ENCODE results near the gene SDK2. TPM values are rescaled to one million over a fixed set of nuclear protein-coding genes. Genes with fewer than 3 reads are reported as not detected.
"Not testable (repeated sequence)": the region's sequence is repeated elsewhere in the genome, so short reads cannot be mapped to it uniquely, and the experiment has no call there.

The SDK2 gene
- total RNA-seq, 2 donors from 2014 or later: 1.5 to 5.6 TPM

DNA sequence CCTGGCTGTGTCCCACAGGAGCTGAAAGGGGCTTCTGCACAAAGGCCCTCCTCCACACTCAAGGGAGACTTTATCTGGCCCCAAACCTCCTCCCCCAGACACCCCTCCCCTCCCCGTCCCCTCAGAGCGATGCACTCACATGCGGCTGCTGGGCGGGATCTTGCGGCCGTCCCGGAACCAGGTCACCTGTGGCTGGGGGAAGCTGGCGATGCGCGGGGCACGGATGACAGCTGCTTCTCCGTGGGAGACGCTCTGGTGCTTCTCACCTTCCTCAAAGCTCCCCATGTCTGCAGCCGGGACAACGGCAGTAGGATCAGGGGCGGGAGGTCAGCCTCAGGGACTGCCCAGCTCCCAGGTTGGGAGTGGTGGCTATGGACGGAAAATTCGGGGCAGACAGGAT lies 188.5 kb downstream of the SDK2 start:
- peaks cover 0 to 19% of the 10 kb centered on the region in 2 donors for H3K9me3 ChIP-seq
- H3K27ac ChIP-seq: no peak overlapping the region
- no peak for DNase-seq (ENCODE audit: low spot score)
- TF ChIP-seq, protein P1, sequence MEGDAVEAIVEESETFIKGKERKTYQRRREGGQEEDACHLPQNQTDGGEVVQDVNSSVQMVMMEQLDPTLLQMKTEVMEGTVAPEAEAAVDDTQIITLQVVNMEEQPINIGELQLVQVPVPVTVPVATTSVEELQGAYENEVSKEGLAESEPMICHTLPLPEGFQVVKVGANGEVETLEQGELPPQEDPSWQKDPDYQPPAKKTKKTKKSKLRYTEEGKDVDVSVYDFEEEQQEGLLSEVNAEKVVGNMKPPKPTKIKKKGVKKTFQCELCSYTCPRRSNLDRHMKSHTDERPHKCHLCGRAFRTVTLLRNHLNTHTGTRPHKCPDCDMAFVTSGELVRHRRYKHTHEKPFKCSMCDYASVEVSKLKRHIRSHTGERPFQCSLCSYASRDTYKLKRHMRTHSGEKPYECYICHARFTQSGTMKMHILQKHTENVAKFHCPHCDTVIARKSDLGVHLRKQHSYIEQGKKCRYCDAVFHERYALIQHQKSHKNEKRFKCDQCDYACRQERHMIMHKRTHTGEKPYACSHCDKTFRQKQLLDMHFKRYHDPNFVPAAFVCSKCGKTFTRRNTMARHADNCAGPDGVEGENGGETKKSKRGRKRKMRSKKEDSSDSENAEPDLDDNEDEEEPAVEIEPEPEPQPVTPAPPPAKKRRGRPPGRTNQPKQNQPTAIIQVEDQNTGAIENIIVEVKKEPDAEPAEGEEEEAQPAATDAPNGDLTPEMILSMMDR (IDR thresholded peaks at IDR 0.05): no peak
- H3K4me3 ChIP-seq: no peak overlapping the region
- H3K27me3 ChIP-seq: no peaks in the 10 kb centered on the region
- no peaks in the 10 kb centered on the region for H3K4me1 ChIP-seq
- no peaks in the 10 kb centered on the region for H3K36me3 ChIP-seq

DNA sequence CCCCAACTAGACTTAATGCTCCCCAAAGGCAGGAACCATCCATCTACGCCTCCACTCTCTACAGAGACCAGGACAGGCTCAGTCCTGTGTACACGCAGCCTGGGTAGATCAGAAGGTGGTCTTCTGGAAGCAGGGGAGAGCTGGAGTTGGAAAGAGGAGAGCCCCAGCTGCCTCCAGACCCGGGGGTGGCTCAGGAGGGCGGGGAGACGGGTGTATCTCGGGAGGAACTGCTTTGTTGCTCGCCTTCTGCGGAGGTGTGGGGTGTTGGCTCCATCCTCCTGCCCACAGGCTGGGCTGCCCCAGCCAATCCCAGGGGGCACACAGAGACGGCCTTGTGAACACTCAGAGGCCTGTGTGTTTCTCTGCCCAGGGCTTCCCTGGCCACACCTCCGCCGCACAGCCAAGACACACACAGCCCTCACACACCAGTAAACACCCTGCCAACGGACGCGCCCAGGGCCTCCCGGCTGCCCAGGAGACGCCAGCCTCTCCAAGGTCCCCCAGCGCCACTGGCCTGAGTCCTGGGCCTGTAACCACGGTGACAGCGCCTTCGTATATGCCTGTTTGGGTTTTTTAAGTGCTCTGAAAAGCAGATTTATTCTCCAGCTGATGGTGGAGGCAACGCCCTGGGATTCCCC lies 189.1 kb downstream of the SDK2 start:
- no peak for DNase-seq (ENCODE audit: low spot score)
- Histone ChIP-seq H3K36me3 (no peaks in the 10 kb centered on the region), H3K4me1 (no peaks in the 10 kb centered on the region), H3K27me3 (no peaks in the 10 kb centered on the region), H3K9me3 (peaks cover 0 to 16% of the 10 kb centered on the region in 2 donors), H3K4me3 (no peak overlapping the region), H3K27ac (no peak overlapping the region)
- TF ChIP-seq, protein P1 (IDR thresholded peaks at IDR 0.05): no peak

DNA sequence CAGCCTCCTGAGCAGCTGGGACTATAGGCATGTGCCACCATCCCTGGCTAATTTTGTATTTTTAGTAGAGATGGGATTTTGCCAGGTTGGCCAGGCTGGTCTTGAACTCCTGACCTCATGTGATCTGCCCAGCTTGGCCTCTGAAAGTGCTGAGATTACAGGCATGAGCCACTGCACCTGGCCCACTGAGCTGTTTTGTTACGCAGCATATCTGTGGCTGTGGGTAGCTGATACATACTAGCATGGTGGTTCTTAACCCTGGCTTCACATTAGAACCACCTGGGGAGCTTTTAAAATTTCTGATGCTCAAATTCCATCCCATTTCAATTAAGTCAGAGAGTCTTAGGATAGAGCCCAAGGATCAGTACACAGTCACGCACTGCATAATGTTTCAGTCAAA lies 190.8 kb downstream of the SDK2 start:
- H3K36me3 ChIP-seq; H3K4me3 ChIP-seq; DNase-seq (ENCODE audit: low spot score); H3K27me3 ChIP-seq; H3K27ac ChIP-seq; H3K4me1 ChIP-seq; H3K9me3 ChIP-seq: not testable (repeated sequence)

DNA sequence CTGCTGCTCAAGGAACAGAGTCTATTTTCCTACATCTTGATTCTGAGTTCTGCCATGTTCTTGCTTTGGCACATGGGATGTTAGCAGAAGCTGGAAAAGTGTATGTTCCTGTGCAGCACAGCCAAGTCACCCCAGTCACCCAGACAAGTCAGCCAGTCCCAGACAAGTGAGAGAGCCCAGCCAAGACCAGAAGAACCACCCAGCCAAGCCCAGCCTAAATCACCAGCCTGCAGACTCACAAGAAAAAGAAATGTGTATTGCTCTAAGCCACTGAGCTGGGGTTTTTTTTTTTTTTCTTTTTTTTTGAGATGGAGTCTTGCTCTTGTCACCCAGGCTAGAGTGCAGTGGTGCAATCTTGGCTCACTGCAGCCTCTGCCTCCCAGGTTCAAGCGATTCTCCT lies 191.2 kb downstream of the SDK2 start:
- no peaks in the 10 kb centered on the region for H3K4me1 ChIP-seq
- no peak overlapping the region for H3K27ac ChIP-seq
- no peak overlapping the region for H3K4me3 ChIP-seq
- no peak for DNase-seq (ENCODE audit: low spot score)
- H3K36me3 ChIP-seq: no peaks in the 10 kb centered on the region
- no peaks in the 10 kb centered on the region for H3K27me3 ChIP-seq
- TF ChIP-seq, protein P1 (IDR thresholded peaks at IDR 0.05): no peak
- peaks cover 0 to 10% of the 10 kb centered on the region in 2 donors for H3K9me3 ChIP-seq

DNA sequence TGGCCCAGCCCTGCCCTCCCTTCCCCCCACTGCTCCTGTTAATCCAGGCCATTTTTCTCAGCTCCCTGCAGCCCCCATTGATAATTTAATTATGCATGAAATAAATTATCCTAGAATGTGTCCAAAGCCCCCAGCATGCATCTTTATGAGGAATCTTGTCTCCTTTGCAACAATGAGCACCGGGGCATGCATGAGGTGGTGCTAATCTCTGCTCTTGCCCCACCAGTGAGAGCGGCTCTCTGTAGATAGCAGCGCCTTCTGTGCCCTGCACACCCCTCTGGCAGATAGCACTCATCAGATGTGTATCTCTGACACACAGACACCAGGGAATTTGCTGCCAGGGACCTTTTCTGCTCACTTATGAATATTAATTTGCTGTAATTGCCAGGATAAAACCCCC lies 192.2 kb downstream of the SDK2 start:
- Histone ChIP-seq H3K9me3 (peaks cover 0 to 10% of the 10 kb centered on the region in 2 donors), H3K27ac (no peak overlapping the region), H3K36me3 (no peaks in the 10 kb centered on the region), H3K4me3 (no peak overlapping the region), H3K27me3 (no peaks in the 10 kb centered on the region), H3K4me1 (no peaks in the 10 kb centered on the region)
- TF ChIP-seq, protein P1 (IDR thresholded peaks at IDR 0.05): no peak
- no peak for DNase-seq (ENCODE audit: low spot score)

DNA sequence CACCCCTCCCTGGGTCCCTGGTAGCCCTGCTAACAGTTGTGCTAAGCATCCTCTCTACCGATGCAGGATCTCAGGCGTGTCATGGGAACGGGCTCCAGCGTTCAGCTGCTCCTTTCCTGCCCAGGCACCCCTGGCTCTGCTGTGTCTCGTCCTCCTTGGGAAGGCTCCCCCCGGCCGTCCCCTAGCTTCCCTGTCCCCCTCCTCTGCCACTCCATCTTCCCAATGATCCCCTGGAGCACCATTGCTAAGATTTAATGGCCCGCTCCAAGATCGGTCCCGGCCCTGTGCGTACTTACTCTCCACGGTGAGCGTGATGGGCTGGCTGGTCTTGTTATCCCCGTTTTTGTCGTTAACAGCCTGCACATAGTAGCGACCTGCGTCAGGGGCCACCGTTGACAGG lies 196.9 kb downstream of the SDK2 start:
- no peak for DNase-seq (ENCODE audit: low spot score)
- Histone ChIP-seq H3K36me3 (no peaks in the 10 kb centered on the region), H3K27me3 (no peaks in the 10 kb centered on the region), H3K4me1 (no peaks in the 10 kb centered on the region), H3K4me3 (no peak overlapping the region), H3K27ac (no peak overlapping the region), H3K9me3 (no peaks in the 10 kb centered on the region)
- TF ChIP-seq, protein P1 (IDR thresholded peaks at IDR 0.05): no peak

Measured in right atrium auricular region (tissue), 2 donors.